Spleen (tissue), 7 donors: Measurements from ENCODE around the gene ZMPSTE24.

Source experiments
- POLR2AphosphoS5 ChIP-seq, 3 donors: sonication (generic); formaldehyde crosslinking; IDR thresholded peaks; one replicate each; pipeline ENCODE4 v1.5.1; 2017; ENCODE audit warnings: antibody characterized with exemption in 3 of 3
- TF ChIP-seq, protein P1 (sequence below), 11 experiments: fragments of 200-600 bp in 7 of 11; fragments of 450-650 bp in 4 of 11; sonication (generic) in 4 of 11; IDR thresholded peaks in 8 of 11; conservative IDR thresholded peaks in 3 of 11; 1 replicate in 7 of 11; 2 replicates in 4 of 11; pipeline versions ENCODE4 v1.4.0 to v1.8.0; 2016 to 2021; ENCODE audit warnings: antibody characterized with exemption in 11 of 11, inconsistent platforms in 4 of 11, mild to moderate bottlenecking in 1 of 11
- donor health status: DM: no; HTN: no; CAD: no; lungs with moderate emphysema.
- donor health status: DM: no; HTN: no; CAD: no.
- donor health status: DM: no; HTN: no; CAD: no.

DNA sequence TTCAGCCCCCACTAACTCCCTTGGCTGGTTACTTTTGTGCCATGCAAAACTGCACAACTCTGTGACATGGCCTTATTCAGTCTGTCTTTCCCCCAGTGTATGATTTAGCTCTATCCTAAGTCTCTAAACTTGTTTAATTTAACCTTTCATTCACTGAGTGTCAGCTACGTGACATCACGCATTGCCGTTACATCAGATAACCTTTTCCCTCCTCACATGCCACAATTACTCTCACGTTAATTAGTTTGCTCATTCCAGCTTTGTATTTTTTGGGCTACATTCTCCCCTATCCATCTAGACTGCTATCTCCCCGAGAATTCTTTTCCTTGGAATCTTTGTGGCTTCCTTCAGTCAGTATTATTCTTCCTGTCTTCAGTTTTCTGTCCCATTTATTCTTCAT, 39.7 kb upstream of the ZMPSTE24 start:
- TF ChIP-seq POLR2AphosphoS5 (IDR thresholded peaks at IDR 0.05) = no peak
- TF ChIP-seq, protein P1, sequence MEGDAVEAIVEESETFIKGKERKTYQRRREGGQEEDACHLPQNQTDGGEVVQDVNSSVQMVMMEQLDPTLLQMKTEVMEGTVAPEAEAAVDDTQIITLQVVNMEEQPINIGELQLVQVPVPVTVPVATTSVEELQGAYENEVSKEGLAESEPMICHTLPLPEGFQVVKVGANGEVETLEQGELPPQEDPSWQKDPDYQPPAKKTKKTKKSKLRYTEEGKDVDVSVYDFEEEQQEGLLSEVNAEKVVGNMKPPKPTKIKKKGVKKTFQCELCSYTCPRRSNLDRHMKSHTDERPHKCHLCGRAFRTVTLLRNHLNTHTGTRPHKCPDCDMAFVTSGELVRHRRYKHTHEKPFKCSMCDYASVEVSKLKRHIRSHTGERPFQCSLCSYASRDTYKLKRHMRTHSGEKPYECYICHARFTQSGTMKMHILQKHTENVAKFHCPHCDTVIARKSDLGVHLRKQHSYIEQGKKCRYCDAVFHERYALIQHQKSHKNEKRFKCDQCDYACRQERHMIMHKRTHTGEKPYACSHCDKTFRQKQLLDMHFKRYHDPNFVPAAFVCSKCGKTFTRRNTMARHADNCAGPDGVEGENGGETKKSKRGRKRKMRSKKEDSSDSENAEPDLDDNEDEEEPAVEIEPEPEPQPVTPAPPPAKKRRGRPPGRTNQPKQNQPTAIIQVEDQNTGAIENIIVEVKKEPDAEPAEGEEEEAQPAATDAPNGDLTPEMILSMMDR (IDR thresholded peaks at IDR 0.05 in 8 of 11, conservative IDR thresholded peaks at IDR 0.05 in 3 of 11) = no peak
